GM20431 (cell line): ENCODE results near the gene JARID2.

Experiments
- in situ Hi-C: fragments of 300-500 bp; cut with MseI, MboI; formaldehyde crosslinking; loops from one replicate; pipeline ENCODE4 v1.15.0; 2020; ENCODE audit warnings: low sequenced_read_pairs; ENCODE audit not compliant: unreplicated experiment

Gene JARID2

DNA sequence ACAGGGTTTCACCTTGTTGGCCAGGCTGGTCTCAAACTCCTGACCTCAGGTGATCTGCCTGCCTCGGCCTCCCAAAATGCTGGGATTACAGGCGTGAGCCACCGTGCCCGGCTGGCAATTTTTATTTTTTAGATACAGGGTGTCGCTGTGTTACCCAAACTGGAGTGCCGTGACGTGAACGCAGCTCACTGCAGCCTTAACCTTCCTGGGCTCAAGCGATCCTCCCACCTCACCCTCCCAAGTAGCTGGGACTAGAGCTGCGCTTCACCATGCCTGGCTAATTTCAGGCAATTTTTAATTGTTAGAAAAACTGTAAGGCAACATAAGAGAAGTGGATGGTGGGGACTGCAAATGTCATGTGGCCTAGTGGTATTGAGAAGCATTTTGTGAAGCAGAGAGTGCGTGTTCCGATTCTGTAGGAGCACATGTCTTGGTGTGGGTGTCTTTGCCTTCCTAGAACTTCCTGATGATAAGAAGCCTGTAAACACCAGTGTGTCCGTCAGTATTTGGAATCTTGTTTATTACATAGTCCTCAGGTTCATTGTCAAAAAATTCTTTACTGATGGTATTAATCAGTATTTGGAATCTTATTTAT, 18.0 kb downstream of the JARID2 start:
- in situ Hi-C loops = no loop called here

DNA sequence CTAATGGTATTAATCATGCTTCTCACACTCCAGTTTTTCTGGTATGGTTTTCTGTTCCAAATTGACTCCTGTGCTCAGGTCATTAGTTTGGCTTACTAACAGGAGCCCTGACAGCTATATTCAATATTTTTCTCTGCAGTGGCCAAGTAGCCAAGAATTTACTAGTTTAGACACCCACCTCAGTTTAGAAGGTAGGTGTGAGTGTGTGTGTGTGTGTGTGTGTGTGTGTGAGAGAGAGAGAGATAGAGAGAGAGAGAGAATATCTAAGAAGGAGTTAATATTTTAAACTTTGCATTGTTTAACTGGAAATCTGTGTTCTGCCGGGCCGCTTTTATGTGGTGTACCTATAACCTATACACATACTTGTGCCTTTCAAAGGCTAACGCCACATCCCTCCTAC, 18.5 kb downstream of the JARID2 start:
- in situ Hi-C loops = no loop called here

DNA sequence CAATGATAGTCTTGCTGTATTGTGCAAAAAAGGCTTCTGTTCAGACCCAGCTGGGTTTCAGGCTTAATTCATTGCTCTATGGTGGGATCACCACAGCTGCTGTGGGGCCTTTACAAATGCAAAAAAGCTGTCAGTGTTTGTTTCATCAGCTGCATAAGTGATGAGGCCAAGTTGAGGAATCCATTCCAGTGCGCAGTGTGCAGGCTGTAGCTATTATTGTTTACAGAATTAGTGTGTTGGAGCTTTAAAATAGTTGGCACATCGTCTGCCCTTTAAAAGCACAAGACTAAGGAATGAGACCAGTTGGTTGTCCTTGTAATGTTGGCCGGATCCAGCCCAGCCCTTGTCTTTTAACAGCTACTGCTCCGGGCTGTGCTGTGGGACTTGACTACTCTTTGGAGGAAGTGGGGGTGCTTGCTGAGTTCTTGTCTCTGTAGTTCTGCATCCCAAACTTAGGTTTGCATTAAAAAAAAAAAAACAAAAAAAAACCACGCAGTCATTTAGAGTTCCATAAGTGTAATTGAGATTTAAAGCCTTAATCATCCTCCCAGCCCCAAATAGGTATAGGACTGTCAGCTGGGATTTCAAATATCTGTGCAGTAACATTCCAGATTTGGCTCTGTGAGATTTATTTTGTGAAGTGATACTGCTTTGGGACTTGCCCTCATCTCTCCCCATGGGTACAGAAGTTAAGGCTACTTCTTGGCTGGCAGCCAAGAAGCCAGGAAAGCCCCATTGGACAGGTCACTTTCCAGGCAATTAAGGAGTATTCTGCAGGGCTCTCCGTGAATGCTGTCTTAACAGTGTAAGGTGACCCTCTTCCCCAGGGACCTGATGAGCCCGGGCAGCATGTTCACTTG, 19.3 kb downstream of the JARID2 start:
- in situ Hi-C loops = no loop called here

DNA sequence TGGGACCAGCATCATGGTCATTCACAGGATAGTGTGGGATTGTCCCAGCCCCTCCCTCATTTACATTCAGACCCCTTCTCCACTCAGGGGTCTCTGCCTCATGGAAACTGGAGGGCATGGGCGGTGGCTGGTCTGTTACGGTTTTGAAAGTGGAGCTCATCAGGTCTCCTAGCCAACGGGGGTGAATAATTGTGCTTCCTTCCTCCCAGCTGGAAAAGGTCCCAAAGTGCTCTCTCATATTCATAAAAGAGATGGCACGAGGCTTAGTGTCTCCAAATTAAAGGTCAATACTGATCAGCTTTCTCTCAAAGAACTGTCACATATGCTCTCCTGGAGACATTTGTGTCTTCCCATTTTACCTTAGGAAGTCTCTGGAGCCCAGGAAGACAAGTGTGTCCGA, 19.9 kb downstream of the JARID2 start:
- in situ Hi-C loops = no loop called here

DNA sequence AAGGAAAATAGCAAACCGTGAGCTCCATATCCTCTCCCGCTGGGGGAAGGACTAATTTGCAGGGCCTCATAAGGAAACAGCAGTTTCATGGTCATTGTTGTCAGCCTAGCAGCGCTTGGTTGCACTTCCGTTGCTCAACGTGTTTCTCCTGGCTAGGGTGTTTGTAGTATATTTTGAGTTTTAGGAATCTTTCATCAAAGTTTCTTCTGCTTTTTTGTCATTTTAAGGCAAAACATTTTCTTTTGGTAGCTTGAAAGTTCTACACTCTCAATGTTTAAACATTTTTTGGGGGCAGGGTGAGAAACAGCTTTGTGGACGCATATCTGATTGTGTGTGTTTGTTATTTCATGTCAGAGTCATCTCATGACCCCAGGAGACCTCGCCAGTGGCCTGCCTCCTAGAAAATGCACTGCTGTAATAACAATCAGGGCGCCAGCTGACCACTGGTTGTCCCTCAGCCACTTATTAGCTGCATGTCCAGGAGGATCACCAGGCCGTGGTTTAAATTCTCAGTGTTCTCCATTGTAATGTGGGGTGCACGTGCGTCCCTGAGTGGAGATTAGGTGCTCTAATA, 20.6 kb downstream of the JARID2 start:
- in situ Hi-C loops = no loop called here

DNA sequence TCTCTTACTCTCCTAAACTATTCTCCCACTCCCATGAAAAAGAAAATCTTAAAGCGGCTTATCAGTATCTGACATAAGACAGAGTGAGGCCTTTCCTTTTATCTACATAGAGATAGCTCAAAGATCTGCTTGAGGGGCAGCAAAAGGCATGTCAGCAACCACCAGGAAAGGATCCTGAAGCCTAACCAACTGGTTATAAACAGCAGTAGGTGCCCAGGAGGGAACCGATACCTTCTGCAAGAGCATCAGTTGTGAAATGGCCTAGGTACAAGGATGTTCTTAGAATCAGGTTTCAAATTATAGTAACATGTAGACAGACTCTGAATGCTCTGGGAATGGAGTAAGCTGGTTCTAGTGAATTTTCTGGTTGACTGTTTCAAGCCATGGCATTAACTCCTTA, 21.4 kb downstream of the JARID2 start:
- in situ Hi-C loops = no loop called here

GRCh38 chr6:15268137-15268908, 22.5 kb downstream of the JARID2 start:
- in situ Hi-C loops = no loop called here

GRCh38 chr6:15269011-15269410, 23.1 kb downstream of the JARID2 start:
- in situ Hi-C loops = no loop called here

DNA sequence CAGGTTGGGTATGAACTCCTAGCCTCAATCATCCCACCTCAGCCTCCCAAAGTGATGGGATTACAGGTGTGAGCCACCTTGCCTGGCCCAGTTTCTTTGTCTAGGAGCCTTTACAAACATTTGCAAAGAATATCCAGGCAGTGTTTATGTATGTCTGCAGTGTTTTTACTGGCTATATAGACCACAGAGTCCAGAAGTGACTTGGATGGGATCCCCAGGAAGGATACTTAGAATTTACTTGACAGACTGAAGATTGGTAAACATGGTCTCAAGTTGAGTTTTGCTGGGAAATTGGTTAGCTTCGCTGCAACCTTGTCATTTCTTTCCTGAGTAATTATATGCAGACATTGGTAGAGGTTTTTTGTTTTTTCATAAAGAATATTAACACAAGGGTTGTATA, 23.8 kb downstream of the JARID2 start:
- in situ Hi-C loops = no loop called here

GRCh38 chr6:15270402-15270801, 24.5 kb downstream of the JARID2 start:
- in situ Hi-C loops = no loop called here

GRCh38 chr6:15272562-15272961, 26.7 kb downstream of the JARID2 start:
- in situ Hi-C loops = no loop called here

- in situ Hi-C loops = no loop called here
Measured at GRCh38 chr6:15274692-15275387, 29.0 kb downstream of the JARID2 start.

GRCh38 chr6:15276036-15276985, 30.4 kb downstream of the JARID2 start:
- in situ Hi-C loops = no loop called here

GRCh38 chr6:15279047-15279661, 33.3 kb downstream of the JARID2 start:
- in situ Hi-C loops = no loop called here

DNA sequence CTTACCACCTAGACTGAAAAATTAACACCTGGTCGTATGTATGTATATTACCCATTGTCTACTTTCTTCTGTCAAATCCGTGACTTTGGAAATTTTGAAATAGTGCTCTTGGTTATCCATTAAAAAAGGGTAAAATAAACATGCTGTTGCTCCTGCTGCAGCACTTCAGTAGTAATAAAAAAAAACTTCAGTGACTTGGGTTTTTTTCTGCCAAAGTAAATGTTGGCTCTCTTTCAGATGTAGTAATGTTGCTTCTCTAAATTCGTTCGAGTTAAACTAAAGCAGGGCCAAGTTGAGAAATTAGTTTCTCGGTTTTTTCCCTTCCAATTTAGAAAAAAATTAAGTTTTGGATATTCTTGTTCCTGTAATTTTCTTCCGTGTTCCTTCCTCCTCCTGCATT, 34.2 kb downstream of the JARID2 start:
- in situ Hi-C loops = no loop called here

- in situ Hi-C loops = no loop called here
Measured at GRCh38 chr6:15280961-15281360, 35.1 kb downstream of the JARID2 start.

DNA sequence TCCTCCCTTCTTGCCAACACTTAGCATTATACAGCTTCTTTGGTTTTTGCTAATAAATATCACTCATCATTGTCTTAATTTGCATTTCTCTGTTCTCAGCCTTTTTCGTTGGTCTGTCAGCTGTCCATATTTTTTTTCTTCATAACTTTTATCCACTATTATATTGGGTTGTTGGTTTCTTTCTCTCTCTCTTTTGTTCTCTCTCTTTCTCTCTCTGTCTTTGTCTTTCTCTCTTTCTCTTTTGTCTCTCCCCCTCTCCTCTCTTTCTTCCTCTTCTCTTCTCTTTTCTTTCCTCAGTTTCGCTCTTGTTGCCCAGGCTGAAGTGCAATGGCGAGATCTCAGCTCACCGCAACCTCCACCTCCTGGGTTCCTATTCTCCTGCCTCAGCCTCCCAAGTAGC, 36.5 kb downstream of the JARID2 start:
- in situ Hi-C loops = no loop called here

- in situ Hi-C loops = no loop called here
Measured at GRCh38 chr6:15283986-15284361, 38.1 kb downstream of the JARID2 start.

GRCh38 chr6:15284743-15285142, 38.9 kb downstream of the JARID2 start:
- in situ Hi-C loops = no loop called here
